C4-2B (cell line): ENCODE data around the gene UBE2V1.

Source experiments
- H3K27ac ChIP-seq: fragments of 450-650 bp; 2 replicates; pipeline ENCODE4 v1.5.1; 2017
- ZFX ChIP-seq: fragments of 450-650 bp; IDR thresholded peaks from 2 replicates; pipeline ENCODE4 v1.6.1; 2017
- TF ChIP-seq, protein P1 (sequence below): fragments of 450-650 bp; conservative IDR thresholded peaks from 2 replicates; pipeline ENCODE4 v1.5.1; 2017; ENCODE audit warnings: mild to moderate bottlenecking

The UBE2V1 gene

DNA sequence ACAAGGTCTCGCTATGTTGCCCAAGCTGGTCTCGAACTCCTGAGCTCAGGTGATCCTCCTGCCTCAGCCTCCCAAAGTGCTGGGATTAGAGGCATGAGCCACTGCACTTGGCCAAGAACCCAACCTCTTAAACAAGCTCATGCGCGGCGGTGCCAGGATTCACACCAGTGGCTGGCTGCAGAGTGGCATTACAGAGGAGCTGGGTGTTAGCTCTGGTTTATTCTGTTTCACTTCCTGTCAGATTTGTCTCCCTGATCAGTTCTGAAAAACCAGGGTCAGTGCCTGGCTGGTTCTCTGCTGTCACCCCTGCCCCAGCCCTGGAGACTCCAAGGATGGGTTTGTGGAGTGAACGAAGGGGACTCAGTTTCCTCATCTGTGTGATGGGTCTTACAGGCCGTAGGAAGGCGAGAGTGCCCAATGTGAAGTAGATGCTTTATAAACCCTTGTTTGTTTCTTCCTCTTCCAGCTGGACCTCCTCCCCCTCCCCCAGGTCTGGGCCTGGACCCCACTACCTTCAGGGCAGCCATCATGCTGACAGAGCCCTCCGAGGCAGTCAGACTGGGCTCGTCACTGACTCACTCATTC, 63.4 kb downstream of the UBE2V1 start:
- TF ChIP-seq, protein P1, sequence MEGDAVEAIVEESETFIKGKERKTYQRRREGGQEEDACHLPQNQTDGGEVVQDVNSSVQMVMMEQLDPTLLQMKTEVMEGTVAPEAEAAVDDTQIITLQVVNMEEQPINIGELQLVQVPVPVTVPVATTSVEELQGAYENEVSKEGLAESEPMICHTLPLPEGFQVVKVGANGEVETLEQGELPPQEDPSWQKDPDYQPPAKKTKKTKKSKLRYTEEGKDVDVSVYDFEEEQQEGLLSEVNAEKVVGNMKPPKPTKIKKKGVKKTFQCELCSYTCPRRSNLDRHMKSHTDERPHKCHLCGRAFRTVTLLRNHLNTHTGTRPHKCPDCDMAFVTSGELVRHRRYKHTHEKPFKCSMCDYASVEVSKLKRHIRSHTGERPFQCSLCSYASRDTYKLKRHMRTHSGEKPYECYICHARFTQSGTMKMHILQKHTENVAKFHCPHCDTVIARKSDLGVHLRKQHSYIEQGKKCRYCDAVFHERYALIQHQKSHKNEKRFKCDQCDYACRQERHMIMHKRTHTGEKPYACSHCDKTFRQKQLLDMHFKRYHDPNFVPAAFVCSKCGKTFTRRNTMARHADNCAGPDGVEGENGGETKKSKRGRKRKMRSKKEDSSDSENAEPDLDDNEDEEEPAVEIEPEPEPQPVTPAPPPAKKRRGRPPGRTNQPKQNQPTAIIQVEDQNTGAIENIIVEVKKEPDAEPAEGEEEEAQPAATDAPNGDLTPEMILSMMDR = no peak
- TF ChIP-seq ZFX = no peak
- H3K27ac ChIP-seq = no peak overlapping the region

DNA sequence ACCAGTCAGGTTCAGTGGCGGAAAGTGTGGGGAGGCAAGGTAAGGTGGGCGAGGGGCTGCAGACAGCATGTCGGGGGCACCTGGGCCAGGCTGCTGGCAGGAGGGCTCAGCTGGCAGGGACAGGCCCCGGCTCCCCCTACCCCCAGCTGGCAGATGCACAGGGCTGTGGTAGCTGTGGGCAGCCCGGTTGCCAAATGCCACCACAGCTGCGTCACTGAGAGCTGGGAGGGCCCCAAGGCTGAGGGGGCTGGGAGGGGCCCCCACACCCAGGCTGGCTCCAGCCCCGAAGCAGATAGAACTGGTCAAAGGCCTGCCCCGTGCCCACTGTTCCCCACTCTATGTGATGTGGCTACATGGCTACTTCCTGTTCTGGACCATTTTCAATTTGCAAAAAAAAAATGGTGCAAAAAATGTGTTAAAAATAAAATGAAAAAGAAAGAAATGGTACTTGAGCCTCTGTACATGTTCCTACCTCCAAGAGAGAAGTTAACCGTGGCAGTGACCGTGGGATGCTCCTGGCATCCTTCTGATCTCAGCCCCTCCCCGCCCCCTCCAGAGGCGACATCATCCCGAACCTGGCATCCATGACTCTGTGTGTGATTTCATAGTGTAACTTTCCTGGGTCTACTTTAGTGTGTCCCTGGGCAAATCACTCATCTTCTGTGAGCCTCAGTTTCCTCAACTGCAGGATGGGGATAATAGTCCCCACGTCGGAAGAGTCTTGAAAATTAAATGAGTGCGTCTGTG, 64.4 kb downstream of the UBE2V1 start:
- TF ChIP-seq, protein P1 = no peak
- TF ChIP-seq ZFX = no peak

DNA sequence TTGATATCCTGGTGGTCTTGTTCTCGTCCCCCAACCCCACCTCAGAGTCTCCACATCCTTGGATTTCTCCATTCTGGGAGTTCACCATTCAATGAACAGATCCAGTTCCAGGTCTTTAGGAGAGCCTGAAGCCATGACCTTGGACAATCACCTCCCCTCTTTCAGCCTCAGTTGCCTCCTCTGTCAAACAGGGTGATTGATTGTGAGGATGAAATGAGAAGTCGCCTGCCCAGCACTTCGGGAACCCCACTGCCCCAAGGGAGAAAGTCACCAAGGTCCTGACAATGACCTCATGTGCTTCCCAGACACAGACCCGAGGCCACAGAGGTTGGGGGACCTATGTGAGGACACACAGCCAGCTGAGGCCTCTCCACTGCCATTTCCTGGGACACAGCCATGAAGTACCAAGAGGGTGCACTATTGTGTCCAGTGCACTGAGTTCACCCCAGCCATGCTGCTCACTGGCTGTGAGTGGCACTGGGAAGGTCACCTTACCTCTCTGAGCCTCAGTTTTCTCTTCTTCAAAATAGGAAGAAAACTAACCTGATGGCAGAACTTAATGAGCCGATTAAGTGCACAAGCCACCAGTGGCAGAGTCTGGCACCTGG, 68.5 kb downstream of the UBE2V1 start:
- no peak for TF ChIP-seq ZFX
- TF ChIP-seq, protein P1 = no peak
- no peak overlapping the region for H3K27ac ChIP-seq

More for the DNA sequence above, 64.4 kb downstream of the UBE2V1 start:
- H3K27ac ChIP-seq = no peak overlapping the region

DNA sequence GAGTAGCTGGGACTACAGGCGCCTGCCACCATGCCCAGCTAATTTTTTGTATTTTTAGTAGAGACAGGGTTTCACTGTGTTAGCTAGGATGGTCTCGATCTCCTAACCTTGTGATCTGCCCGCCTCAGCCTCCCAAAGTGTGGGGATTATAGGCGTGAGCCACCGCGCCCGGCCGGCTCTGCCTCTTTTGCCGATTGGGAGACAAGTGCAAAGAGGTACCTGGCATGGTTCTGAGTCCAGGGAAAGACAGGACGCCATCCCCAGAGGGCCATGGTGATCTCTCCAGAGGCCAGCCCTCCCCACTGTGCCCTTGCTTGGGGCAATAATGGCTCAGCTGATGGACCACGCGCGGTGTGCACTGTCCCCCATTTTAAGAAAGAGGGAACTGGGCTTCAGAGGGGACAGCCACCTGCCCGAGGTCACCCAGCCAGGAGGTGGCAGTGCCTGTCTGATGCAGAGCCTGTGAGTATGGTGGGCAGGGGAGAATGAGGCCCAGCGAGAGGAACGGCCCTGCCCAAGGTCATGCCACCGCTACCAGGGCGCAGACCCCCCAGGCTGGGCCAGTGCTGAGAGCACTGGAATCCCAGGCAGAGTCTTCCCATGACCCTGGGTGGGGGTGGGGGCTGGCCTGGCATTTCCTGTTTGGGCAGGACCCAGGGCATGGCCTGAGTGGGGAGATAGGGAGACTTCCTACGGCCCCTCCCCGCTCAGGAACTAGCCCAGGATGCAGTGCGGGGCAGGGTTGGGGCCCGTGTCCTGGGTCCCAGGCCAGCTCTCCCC, 69.2 kb downstream of the UBE2V1 start:
- TF ChIP-seq ZFX = no peak
- TF ChIP-seq, protein P1 = no peak
- H3K27ac ChIP-seq = no peak overlapping the region

DNA sequence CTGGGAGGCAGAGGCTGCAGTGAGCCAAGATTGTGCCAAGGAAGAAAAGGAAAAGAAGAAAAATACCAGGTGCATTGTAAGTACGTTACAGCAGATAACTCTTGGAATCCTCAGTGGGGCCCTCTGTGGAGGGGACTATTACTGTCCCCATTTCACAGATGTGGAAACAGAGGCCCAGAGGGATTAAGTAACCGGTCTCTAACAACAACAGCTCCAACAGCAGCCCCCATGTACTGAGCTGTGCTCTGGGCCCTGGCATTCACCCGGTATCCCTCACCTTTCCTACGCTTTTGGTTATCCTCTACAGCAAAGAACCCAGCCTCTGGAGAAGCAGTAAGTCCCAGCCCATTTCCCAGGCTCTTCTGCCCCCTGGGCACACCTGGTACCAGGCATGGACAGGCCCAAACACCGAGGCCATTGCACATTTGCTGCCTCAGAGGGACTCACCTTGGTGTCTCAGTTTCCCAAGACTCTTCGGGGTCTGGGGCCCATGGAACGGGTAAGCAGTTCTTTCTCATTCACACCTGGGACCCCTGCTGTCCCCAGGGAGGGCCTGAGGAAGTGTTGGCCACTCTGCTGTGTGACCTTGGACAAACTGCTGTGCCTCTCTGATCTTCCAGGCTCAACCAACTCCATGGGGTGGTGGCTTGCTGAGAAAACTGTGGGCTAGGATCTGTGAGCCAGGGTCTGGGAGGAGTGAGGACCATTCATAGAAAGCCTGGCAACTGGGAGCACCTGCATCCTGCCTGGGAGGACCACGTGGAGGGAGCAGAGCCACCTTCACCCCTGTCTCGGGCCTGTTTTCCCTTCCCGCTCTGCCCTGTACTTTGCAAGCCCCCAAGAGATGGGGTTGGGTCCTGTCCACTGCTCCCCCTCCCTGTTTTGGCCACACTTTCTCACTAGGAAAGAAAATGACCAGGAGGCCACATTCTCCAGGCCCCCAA, 70.3 kb downstream of the UBE2V1 start:
- TF ChIP-seq, protein P1 = no peak
- no peak for TF ChIP-seq ZFX
- no peak overlapping the region for H3K27ac ChIP-seq

DNA sequence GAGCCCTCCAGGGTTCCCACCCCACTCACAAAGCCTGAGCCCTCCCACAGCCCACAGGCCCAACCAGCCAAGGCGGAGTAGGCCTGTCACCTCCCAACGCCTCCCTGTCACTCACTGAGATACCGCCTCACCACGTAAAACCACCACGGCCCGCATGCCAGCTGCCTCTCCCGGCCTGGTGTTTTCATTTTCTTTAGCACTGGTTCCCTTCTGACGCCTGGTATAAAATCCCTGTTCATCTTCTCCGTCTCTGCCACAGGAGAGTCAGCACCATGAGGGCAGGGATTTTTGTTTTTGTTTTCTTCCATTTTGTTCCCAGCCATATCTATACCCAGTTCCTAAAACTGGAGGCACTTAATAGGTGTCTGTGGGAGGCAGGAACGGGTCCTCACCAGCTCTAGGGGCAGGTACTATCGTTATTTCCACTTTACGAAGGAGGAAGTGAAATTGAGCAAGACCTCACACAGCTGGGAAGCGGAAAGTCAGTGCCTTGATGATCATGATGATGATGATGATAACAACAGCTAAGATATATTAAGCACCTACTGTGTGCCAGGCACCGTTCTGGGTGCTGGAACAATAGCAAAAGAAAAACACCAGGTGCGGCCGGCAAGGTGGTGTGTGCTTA, 71.6 kb downstream of the UBE2V1 start:
- no peak overlapping the region for H3K27ac ChIP-seq
- TF ChIP-seq, protein P1 = no peak
- no peak for TF ChIP-seq ZFX
